GM23338 (cell line): ENCODE data around the gene PROSER2. TPM values are rescaled to one million over a fixed set of nuclear protein-coding genes. Genes with fewer than 3 reads are reported as not detected.

ENCODE experiments used
- ATAC-seq: fragments of 200-7000 bp; cut with Tn5 transposase; 3 replicates; pipeline ENCODE4 v1.9.1; 2020
- DNase-seq: peaks from one replicate; pipeline ENCODE4 v3.0.0-alpha.2; 2015; ENCODE audit warnings: low spot score
- H2AFZ ChIP-seq: fragments of 200-600 bp; sonication (generic); 2 replicates; pipeline ENCODE4 v1.8.0; 2016; ENCODE audit warnings: antibody characterized with exemption, mild to moderate bottlenecking, moderate library complexity
- H3F3A ChIP-seq: fragments of 200-600 bp; sonication (generic); replicated peaks from 2 replicates; pipeline ENCODE4 v1.8.0; 2017; ENCODE audit warnings: antibody characterized with exemption, mixed run types, low read depth
- H3K27ac ChIP-seq: fragments of 200-600 bp; sonication (generic); 2 replicates; pipeline ENCODE4 v1.6.1; 2016; ENCODE audit warnings: low read depth
- H3K27me3 ChIP-seq: fragments of 200-600 bp; sonication (generic); 2 replicates; pipeline ENCODE4 v1.8.0; 2016; ENCODE audit warnings: mild to moderate bottlenecking, mixed run types, moderate library complexity; ENCODE audit not compliant: insufficient read depth
- H3K36me3 ChIP-seq: fragments of 200-600 bp; sonication (generic); 2 replicates; pipeline ENCODE4 v1.8.0; 2016; ENCODE audit warnings: mild to moderate bottlenecking; ENCODE audit not compliant: insufficient read depth
- H3K4me1 ChIP-seq: fragments of 200-600 bp; sonication (generic); 2 replicates; pipeline ENCODE4 v1.8.0; 2016; ENCODE audit warnings: mild to moderate bottlenecking, moderate library complexity; ENCODE audit not compliant: insufficient read depth
- H3K4me2 ChIP-seq: fragments of 200-600 bp; sonication (generic); 2 replicates; pipeline ENCODE4 v1.7.1; 2017; ENCODE audit warnings: mixed run types
- H3K4me3 ChIP-seq: fragments of 200-600 bp; sonication (generic); 2 replicates; pipeline ENCODE4 v1.6.1; 2016; ENCODE audit warnings: mixed run types
- H3K79me2 ChIP-seq: fragments of 200-600 bp; sonication (generic); replicated peaks from 2 replicates; pipeline ENCODE4 v1.8.0; 2017; ENCODE audit warnings: mild to moderate bottlenecking; ENCODE audit not compliant: insufficient read depth
- H3K9me2 ChIP-seq: fragments of 200-600 bp; sonication (generic); 2 replicates; pipeline ENCODE4 v1.8.0; 2017; ENCODE audit not compliant: insufficient read depth
- H4K20me1 ChIP-seq: fragments of 200-600 bp; sonication (generic); replicated peaks from 2 replicates; pipeline ENCODE4 v1.8.0; 2017; ENCODE audit warnings: mild to moderate bottlenecking; ENCODE audit not compliant: insufficient read depth
- H3K27ac Mint-ChIP-seq: 2 replicates; pipeline ENCODE4 v1.8.0; 2020; ENCODE audit warnings: inconsistent platforms, mild to moderate bottlenecking, moderate library complexity, mixed read lengths
- H3K27me3 Mint-ChIP-seq: 3 replicates; pipeline ENCODE4 v1.8.0; 2022; ENCODE audit warnings: low read depth, mild to moderate bottlenecking, moderate library complexity, mixed read lengths, inconsistent platforms; ENCODE audit not compliant: insufficient read depth, poor library complexity
- H3K36me3 Mint-ChIP-seq: 3 replicates; pipeline ENCODE4 v1.8.0; 2021; ENCODE audit warnings: low read depth, mild to moderate bottlenecking, inconsistent platforms, moderate library complexity, mixed read lengths
- H3K4me1 Mint-ChIP-seq: 3 replicates; pipeline ENCODE4 v1.8.0; 2020; ENCODE audit warnings: mild to moderate bottlenecking, inconsistent platforms, mixed read lengths
- H3K4me3 Mint-ChIP-seq: 3 replicates; pipeline ENCODE4 v1.8.0; 2021; ENCODE audit warnings: moderate library complexity, mild to moderate bottlenecking, inconsistent platforms, mixed read lengths
- H3K9me3 Mint-ChIP-seq: 3 replicates; pipeline ENCODE4 v1.8.0; 2020; ENCODE audit warnings: moderate library complexity, mild to moderate bottlenecking, inconsistent platforms, mixed read lengths
- CREB1 ChIP-seq: fragments of 250-450 bp; sonication (Bioruptor Pico); IDR thresholded peaks from 2 replicates; pipeline ENCODE4 v1.5.0; 2020; ENCODE audit warnings: low read depth, mild to moderate bottlenecking, moderate library complexity
- ETS1 ChIP-seq: IDR thresholded peaks from 2 replicates; pipeline ENCODE4 v1.6.1; 2016; ENCODE audit warnings: antibody characterized with exemption
- EZH2 ChIP-seq: fragments of 200-600 bp; sonication (generic); IDR thresholded peaks from one replicate; pipeline ENCODE4 v1.8.0; 2017; ENCODE audit warnings: antibody characterized with exemption, mild to moderate bottlenecking, low read depth; ENCODE audit not compliant: unreplicated experiment
- EZH2phosphoT487 ChIP-seq: fragments of 200-600 bp; sonication (generic); IDR thresholded peaks from one replicate; pipeline ENCODE4 v1.8.1; 2018; ENCODE audit warnings: antibody characterized with exemption; ENCODE audit not compliant: unreplicated experiment
- JUNB ChIP-seq: IDR thresholded peaks from one replicate; pipeline ENCODE4 v1.6.1; 2016; ENCODE audit warnings: antibody characterized with exemption; ENCODE audit not compliant: unreplicated experiment
- NANOG ChIP-seq: IDR thresholded peaks from 2 replicates; pipeline ENCODE4 v1.6.1; 2016; ENCODE audit warnings: antibody characterized with exemption, borderline replicate concordance
- POLR2AphosphoS5 ChIP-seq: IDR thresholded peaks from 2 replicates; pipeline ENCODE4 v1.6.1; 2016; ENCODE audit warnings: antibody characterized with exemption, low read depth
- STAT1 ChIP-seq: IDR thresholded peaks from one replicate; pipeline ENCODE4 v1.6.1; 2016; ENCODE audit warnings: antibody characterized with exemption; ENCODE audit not compliant: unreplicated experiment
- ZNF114 ChIP-seq: fragments of 250-450 bp; sonication (Bioruptor Pico); IDR thresholded peaks from 2 replicates; pipeline ENCODE4 v1.5.0; 2020; ENCODE audit warnings: mild to moderate bottlenecking, moderate library complexity
- ZNF462 ChIP-seq: fragments of 250-450 bp; sonication (Bioruptor Pico); IDR thresholded peaks from 2 replicates; pipeline ENCODE4 v1.5.0; 2020; ENCODE audit warnings: mild to moderate bottlenecking, moderate library complexity
- polyA plus RNA-seq: library from polyadenylated mRNA; unstranded; fragments of >200 nt; fragmentation: Nextera tagmentation; extraction: Ambion mirVana; gene quantifications from 2 replicates; pipeline ENCODE4 v1.2.1, GENCODE V29; 2016
- total RNA-seq: library from RNA; depleted of rRNA; stranded (reverse); fragments of >200 nt; shearing (Covaris generic); gene quantifications from 2 replicates; pipeline ENCODE4 v1.2.3, GENCODE V29; 2014

The PROSER2 gene
- total and polyA plus RNA-seq, 2 experiments from 2014 or later: 4.2 to 10.8 TPM

- no peak for TF ChIP-seq ZNF462 (CRISPR knock-in tag)
- no peak for TF ChIP-seq ZNF114
- no peak for TF ChIP-seq ETS1
These were observed 41.6 kb downstream of the PROSER2 start (continued) for GRCh38 chr10:11864727-11865126.

- H2AFZ ChIP-seq: no peak overlapping the region
- no peaks in the 10 kb centered on the region; the same call in 1 of the 2 replicates for H3K4me1 ChIP-seq
- no peaks in the 10 kb centered on the region for H3K36me3 ChIP-seq
- no peaks in the 10 kb centered on the region for H3K79me2 ChIP-seq
- peaks cover 28% of the 10 kb centered on the region for H3K4me1 Mint-ChIP-seq
- no peaks in the 10 kb centered on the region for H3K36me3 Mint-ChIP-seq
- no peaks in the 10 kb centered on the region; the same call in 1 of the 2 replicates for H4K20me1 ChIP-seq
- no peak overlapping the region for H3K4me3 Mint-ChIP-seq
- H3K27me3 Mint-ChIP-seq: no peaks in the 10 kb centered on the region
- H3K9me3 Mint-ChIP-seq: no peaks in the 10 kb centered on the region
- no peak overlapping the region for H3K4me3 ChIP-seq
- H3K27ac Mint-ChIP-seq: no peak overlapping the region
- no peak overlapping the region for H3K4me2 ChIP-seq
- no peaks in the 10 kb centered on the region for H3K9me2 ChIP-seq
- 0 out of 2 replicates have a peak, but pooled peaks cover 4% of the 10 kb centered on the region for H3F3A ChIP-seq
- DNase-seq (no peak), ATAC-seq (no peak)
- peaks cover 19% of the 10 kb centered on the region for H3K27me3 ChIP-seq
- no peak overlapping the region for H3K27ac ChIP-seq
- TF ChIP-seq ZNF462 (CRISPR knock-in tag): no peak
- TF ChIP-seq EZH2: no peak
- TF ChIP-seq JUNB: no peak
- TF ChIP-seq ZNF114: no peak
- TF ChIP-seq NANOG: no peak
- TF ChIP-seq EZH2phosphoT487: no peak
- no peak for TF ChIP-seq POLR2AphosphoS5
- TF ChIP-seq STAT1: no peak
- no peak for TF ChIP-seq CREB1
These were observed 42.4 kb downstream of the PROSER2 start for GRCh38 chr10:11865561-11865960.
